HG02970 (cell line): ENCODE measurements around the gene PLEKHG7.
"Not testable (repeated sequence)": the region's sequence is repeated elsewhere in the genome, so short reads cannot be mapped to it uniquely, and the experiment has no call there.

Experiments used
- ATAC-seq: cut with Tn5 transposase; IDR thresholded peaks from one replicate; pipeline ENCODE4 v1.9.1; 2021; ENCODE audit warnings: mild to moderate bottlenecking, moderate library complexity, moderate number of reproducible peaks; ENCODE audit not compliant: unreplicated experiment, low FRiP score

The PLEKHG7 gene

DNA sequence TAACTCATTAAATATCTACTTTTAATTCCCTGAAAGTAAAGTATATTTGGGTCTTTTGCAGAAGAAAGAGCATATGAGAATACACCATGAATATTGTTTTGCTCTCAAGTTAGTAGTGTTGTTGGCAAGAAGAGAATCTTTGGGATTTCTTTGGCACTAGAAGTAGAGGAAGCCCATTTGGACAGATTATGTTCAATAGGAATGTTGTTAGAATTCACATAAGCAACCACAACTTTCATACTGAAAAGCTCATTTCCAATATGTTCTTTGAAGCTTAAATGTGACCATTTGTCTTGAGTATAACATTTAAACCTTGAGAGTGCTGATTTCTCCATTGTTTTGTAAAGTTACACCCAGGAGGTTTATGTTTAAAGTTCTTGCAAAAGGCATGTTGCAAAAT lies 37.6 kb downstream of the PLEKHG7 start:
- ATAC-seq = no peak

DNA sequence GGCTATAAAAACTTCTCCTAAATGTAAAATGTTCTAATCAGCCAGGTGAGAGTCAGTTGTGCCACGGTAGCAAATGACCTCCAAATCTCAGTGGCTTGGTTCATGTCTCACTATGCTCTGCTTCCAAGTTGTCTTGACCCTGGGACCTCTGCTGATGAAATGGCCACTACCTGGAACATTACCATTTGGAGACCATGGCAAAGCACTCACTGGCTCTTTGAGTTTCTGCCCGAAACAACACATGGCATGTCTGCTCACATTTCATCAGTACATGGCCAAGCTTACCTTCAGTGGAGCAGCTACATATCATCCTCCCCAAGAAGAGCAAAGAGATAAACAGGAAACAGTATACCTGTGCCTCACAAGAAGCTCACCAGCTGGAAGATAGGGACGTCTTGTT lies 40.2 kb downstream of the PLEKHG7 start:
- ATAC-seq = no peak

DNA sequence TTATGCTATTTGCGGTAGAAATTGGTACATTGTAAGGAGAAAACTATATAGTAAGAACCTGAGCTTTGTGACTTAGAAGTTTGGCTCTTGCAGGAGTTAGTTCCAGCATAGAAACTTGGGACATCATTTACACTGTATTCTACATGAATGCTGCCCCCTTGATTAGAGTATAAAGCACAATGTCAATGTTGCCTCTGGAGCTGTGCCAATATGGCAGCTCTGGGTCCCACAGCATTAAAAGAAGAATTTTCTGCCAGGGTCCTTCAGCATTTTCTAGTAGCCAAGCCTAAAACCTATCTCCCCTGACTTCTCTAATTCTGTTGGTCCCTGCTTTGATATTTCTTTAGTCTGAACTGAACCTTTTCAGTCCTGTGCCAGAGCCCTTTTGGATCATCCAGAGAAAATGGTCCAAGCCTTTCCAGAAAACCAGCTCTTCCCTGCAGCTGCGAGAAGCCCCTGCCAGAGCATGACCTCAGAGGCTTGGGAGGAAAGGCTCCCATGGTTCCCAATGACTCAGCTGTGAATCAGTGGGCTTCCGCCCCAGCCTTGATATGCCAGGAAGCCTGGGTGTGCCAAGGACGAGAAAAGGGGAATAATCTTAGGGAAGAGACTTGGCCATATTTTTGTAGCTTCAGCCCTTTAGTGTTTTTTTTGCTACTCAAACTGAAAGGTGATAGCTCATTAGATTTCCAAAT lies 43.2 kb downstream of the PLEKHG7 start:
- no peak for ATAC-seq

DNA sequence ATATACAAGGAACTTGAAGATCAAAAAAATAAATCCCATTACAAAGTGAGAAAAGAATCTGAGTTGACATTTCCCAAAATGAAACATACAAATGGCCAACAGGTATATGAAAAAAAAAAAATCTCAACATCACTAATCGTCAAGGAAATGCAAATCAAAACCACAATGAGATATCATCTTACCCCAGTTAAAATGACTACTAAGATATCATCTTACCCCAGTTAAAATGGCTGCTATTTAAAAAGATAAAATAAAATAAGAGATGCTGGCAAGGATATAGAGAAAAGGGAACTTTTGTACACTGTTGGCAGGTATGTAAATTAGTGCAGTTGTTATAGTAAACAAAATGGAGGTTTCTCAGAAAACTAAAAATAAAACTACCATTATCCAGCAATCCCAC lies 44.4 kb downstream of the PLEKHG7 start:
- no peak for ATAC-seq

DNA sequence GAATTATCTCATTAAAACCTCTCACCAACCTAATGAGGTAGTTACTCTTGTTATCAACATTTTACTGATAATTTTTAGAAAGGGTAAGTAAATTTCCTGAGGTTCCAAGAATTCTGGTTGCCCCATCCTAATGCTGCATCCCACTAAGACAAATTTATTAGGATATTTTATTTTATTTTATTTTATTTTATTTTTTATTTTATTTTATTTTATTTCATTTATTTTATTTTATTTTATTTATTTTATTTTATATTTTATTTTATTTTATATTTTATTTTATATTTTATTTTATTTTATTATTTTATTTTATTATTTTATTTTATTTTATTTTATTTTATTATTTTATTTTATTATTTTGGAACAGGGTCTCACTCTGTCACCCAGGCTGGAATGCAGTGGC lies 46.9 kb downstream of the PLEKHG7 start:
- ATAC-seq = not testable (repeated sequence)

DNA sequence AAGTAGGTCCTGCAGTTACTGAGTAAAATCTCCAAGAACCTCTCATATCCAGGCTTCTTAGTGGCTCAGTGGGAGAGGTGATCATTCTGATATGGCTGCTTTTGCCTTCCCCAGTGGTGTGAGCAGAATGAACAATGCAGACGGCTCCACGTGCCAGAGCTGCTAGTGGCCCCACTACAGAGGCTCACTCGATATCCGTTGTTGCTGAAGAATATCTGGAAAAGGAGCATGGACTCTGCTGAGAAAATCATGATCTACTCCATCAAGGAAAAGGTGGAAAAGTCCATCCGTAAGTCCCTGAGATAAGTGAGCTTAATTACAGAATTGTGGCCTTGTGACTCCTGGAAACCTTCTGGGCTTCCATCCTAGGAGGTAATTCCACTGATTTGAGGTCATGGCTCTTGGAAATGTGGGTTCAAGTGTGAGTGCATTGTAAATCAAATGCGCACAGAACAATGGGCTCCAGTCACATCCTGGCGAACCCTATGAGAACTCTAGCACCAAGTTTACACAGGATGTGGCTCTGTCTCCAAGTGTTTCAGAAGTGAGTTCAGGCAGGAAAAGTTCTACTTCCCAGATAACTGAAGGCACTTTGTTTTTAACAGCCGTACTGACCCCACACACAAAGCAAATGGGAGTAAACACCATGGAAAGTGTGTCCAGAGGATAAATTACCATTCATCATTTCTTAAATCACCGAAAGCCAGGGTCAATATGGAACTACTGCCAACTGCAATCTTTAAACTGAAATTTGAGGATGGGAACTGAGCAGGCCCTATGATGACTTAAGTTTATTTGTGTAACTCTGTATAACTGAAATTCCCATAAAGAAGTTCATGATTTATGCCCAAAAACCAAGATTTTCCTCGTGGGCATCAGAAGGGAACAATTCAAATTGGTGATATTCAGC lies 51.4 kb downstream of the PLEKHG7 start:
- ATAC-seq = no peak

DNA sequence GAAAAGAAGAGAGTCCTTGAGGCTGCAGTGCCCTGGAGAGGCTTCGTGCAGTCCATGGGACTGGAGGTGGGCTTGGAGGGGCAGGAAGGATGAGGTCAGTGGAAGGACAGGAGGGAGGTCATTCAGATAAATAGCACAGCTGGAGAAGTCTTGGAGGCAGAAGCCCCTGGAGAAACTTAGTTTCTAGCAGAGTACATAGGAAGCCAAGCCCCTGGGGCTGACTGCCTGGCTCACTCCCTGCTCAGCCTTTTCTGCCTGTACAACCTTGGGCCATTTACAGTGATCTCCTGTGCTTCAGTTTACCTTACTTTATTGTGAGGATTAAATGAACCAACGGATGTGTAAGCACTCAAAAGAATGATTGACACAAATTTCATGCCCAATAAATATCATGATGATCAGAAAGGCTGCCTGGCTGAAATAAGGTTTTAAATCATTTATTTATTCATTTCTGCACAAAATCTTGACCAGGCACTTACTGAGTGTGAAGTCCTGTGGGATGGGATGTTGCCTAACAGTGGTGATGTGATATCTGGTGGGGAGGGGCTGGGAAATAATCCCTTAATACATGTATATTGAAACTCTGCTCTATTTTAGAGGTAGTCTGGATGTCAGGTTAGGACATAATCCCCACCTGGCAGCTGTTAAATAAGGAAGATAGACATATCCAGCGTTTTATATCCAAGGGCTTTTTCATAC lies 54.3 kb downstream of the PLEKHG7 start:
- ATAC-seq = no peak

DNA sequence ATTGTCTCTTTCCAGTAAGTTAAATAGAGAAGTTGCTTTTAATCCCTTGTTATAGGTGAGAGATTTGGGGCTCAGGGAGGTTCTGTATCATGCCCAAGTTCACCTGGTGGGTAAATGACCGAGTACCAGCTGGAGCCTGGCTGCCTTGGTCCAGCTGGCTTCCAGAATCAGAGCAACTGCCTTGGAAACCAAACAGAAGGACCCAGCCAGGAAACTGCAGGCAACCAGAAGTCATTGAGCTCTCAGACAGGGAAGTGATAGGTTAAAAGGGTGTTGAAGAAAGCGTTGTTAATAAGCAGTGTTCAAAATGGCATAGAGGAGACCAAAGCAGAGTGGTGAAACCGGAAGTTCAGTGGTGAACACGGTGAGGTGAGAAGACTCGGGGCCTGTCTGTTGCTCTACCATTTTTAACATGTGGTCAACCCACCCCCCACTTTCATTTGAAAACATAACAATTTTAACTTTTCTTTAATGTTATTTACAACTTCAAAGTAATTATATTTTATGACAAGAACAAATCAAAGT lies 54.9 kb downstream of the PLEKHG7 start:
- no peak for ATAC-seq

DNA sequence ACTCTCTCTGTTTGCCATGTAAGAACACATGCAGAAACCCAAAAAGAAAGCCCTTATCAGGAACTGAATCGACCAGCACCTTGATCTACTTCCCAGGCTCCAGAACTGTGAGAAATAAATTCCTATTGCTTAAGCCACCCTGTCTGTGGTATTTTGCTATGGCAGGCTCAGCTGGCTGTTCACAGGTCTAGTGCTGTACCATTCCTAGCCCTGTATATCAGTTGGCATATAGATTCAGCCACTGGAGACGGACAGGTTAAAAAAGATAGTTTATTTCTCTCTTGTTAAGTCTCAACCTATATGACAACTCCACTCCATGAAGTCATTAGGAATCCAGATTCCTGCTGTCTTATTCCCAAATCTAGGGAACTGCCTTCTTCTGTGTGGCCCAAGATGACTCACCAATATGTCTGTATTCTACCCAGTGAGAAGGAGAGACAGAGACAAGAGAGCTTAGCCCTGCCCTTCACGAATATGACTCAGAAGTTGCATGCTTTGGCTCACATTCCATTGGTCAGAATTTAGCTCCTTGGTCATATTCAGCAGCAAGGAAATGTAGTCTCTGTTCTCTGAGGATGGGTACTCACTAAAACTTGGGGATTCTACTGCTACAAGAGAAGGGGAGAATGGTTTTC lies 57.0 kb downstream of the PLEKHG7 start:
- no peak for ATAC-seq

DNA sequence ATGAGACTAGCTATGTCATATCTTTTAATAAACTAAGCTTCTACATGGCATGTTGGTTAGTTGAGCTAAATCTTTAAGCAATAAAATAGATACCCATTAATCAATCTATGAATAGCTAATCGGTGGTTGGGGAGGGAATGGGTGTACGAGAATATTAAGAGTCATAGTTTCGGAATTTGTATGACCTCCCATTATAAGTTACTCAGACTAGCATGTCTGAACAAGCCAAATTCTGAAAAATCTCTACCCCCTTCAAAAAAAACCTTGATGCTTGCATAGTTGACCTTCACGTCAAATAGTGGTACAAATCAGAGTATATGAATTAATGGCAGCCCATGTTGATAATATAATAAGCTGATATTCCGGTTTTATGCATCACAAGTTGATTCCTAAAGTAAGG lies 60.0 kb downstream of the PLEKHG7 start:
- no peak for ATAC-seq

DNA sequence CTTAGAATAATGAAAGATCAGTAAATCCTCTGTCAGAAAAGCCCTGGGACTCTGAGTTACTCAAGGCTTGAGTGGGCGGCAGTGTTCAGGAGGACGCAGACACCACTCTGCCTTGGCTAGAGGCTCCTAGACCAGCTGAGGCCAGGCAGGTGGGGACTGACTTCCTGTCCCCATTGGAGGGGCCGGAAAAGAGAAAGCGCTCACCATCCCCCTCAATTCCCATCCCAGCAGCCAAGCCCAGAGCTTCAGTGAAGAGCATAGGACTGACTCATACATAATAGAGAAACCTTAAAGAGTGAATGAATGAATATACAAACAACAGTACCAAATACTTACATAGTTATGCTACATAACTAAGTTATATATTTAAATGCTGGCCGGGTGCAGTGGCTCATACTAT lies 62.0 kb downstream of the PLEKHG7 start:
- no peak for ATAC-seq

DNA sequence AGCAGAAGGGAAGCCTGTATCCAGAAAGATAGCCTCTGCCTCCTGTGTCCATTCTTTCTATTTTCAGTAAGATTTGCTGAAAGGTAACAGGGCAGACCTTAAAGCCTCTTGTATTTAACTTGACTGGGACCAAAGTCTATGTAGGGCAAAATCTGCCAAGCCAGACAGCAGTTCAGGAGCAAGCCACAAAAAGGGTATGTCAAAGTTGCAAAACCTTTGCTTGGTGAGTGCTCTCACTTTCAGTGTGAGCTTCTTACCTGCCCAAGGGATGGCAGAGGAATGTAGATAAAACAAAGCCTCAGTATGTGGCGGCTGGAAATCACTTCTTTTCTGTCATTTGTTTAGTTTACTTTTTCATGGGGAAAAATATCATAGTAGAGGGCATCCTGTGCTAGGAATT lies 63.1 kb downstream of the PLEKHG7 start:
- ATAC-seq = no peak

DNA sequence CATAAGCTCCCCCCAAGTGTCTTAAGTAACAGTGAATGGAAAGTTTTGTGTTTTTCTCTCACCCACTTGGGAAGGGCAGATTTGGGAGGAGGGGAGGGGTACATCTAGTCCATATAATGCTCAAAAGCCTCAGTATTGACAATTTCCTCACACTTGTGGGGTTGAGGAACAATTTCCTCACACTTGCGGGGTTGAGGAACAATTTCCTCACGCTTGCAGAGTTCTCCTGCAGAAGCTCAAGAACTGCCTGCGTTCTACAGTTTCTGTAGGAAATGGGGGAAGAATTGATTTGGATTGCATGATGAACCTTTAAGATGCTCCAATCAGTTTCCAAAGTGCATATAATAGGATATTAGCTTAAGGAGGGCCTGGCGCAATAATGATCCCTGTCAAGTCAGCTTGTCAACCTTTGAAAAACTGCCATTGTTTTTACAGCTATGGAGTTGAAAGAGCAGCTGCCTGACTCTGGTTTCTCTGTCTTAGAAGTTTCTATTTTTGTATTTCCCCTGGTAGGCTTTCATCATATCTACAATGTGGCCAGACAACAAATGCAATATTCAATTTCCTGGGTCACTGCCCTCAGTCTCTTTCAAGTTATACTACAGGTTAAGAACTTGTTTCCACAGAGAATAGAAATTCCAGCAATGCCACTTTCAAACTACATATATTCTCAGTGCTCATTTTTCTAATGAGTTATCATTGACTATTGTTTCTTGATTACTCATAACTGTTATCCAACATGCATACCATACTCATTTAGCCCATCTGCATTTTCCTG lies 66.5 kb downstream of the PLEKHG7 start:
- ATAC-seq = no peak

DNA sequence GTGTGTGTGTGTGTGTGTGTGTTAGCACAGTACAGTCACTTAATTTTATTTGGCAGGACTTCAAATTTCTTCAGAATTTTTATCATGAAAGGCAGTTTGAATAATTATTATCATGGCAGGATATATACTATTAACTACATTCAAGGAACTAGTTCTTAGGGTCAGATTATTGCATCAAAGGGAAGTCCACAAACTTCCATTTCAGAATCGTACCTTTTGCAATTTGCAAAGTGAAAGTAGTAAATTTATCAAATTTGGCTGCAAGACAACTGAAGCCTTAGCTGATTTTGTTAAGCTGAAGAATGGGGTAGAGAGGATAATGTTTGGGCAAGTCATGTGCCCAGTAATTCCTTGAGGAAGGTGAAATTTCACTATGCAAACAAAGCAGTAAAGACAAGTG lies 68.2 kb downstream of the PLEKHG7 start:
- no peak for ATAC-seq

DNA sequence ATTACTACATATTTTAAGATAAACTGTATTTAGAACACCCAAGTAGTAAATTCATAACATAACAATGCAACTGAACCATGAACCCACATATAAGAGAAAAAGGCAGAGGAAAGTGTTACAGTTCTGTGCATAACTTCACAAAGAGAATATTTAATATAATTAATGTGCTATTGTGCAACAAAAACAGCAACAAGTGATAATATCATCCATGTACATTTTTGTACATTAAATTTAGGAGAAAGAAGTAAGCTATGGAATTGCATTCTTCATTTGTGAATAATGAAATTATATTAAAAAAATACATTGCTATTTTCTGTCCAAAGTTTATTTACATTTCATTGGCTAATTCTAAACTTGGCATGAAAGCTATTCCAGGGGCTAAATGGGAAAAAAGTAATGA lies 72.6 kb downstream of the PLEKHG7 start:
- ATAC-seq = no peak

DNA sequence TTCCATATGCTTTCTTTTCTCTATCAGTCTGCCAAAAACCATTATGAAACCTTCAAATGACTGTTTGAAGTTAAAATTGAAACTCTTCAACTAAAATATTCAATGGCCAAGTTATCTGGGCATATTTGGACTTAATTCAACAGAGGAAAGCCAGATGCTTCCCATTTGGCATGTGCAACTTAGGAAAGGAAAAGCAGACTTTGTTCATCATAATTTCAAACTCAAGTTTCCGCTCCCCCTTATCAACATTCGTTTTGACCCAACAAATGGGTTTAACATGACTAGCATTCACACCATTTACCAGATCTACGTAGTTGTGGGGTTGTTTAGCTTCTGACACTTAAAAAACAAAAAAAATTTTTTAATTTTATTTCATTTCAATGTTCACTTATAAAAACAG lies 75.7 kb downstream of the PLEKHG7 start:
- ATAC-seq = no peak

DNA sequence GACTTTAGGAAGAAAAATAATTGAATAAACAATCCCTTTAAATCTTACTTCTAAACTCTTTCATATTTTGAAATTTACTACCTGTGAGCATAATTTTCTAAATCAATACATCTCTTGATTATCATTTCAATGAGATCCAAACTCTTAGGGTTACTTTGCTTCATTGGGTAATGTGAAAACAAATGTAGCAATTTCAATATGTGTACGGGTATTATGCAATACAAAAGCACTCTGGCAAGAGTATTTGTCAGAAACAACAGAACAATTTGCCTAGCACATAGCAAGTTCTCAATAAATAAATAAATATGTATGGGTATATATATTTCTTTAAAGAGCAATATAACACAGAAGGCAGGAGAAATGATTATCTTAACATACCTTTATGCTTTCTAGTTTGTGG lies 77.1 kb downstream of the PLEKHG7 start:
- no peak for ATAC-seq

DNA sequence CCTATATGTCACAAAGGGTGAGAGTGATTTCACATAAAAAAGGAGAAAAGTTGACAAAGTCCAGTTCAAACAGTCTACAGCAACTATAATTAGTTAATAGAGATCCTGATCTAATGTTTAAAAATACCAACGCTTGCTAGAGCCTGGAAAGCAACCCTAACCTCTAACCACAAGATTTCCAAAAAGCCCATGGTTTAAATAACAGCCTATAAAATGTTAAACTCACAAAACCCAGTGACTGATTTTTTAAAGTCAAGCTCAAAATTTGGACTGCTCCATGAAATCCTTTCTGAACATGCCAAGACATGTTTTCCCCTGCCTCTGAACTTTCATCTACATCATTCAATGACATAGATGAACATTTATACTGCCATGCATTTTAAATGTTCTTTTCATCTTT lies 81.6 kb downstream of the PLEKHG7 start:
- no peak for ATAC-seq

DNA sequence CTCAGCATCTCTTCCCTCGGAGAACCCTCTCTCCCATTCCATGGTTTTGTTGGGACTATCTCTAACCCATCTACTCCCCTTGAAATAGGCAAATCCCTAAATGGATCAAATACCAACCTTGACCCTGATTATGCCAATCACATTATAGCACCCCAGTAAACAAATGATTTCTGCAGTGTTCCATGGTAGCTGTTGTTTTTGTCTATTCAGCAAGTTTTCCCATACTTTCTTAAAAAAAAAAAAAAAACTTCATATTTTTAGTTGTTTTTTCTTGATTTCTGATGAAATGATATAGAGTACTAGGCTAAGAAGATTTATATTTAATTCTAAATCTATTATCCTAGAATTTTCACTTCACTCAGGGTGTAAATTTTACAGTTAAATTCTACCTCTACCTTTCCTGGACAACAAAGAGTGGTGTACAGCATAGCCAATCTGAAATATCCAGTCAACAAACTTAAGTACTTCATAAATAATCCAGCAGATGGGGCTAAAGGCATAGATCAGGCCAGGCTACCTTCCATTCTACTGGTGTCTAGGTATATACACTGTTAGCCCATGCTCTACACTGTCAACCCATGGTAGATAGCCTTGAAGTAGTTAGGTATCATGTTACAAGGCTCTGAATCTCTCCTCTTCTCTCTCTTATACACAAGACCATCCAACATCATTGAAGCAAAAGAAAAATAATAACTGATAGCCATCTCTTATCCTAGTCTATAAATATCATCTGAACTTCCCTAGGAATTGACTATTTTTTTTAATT lies 82.2 kb downstream of the PLEKHG7 start:
- peak; percentile 90 for ATAC-seq
